GM23338 (cell line): Measurements from ENCODE around the gene CACNA1C. TPM values are rescaled to one million over a fixed set of nuclear protein-coding genes. Genes with fewer than 3 reads are reported as not detected.

Source experiments
- ATAC-seq: fragments of 200-7000 bp; cut with Tn5 transposase; 3 replicates; pipeline ENCODE4 v1.9.1; 2020
- DNase-seq: peaks from one replicate; pipeline ENCODE4 v3.0.0-alpha.2; 2015; ENCODE audit warnings: low spot score
- H2AFZ ChIP-seq: fragments of 200-600 bp; sonication (generic); 2 replicates; pipeline ENCODE4 v1.8.0; 2016; ENCODE audit warnings: antibody characterized with exemption, mild to moderate bottlenecking, moderate library complexity
- H3F3A ChIP-seq: fragments of 200-600 bp; sonication (generic); replicated peaks from 2 replicates; pipeline ENCODE4 v1.8.0; 2017; ENCODE audit warnings: antibody characterized with exemption, mixed run types, low read depth
- H3K27ac ChIP-seq: fragments of 200-600 bp; sonication (generic); 2 replicates; pipeline ENCODE4 v1.6.1; 2016; ENCODE audit warnings: low read depth
- H3K27me3 ChIP-seq: fragments of 200-600 bp; sonication (generic); 2 replicates; pipeline ENCODE4 v1.8.0; 2016; ENCODE audit warnings: mild to moderate bottlenecking, mixed run types, moderate library complexity; ENCODE audit not compliant: insufficient read depth
- H3K36me3 ChIP-seq: fragments of 200-600 bp; sonication (generic); 2 replicates; pipeline ENCODE4 v1.8.0; 2016; ENCODE audit warnings: mild to moderate bottlenecking; ENCODE audit not compliant: insufficient read depth
- H3K4me1 ChIP-seq: fragments of 200-600 bp; sonication (generic); 2 replicates; pipeline ENCODE4 v1.8.0; 2016; ENCODE audit warnings: mild to moderate bottlenecking, moderate library complexity; ENCODE audit not compliant: insufficient read depth
- H3K4me2 ChIP-seq: fragments of 200-600 bp; sonication (generic); 2 replicates; pipeline ENCODE4 v1.7.1; 2017; ENCODE audit warnings: mixed run types
- H3K4me3 ChIP-seq: fragments of 200-600 bp; sonication (generic); 2 replicates; pipeline ENCODE4 v1.6.1; 2016; ENCODE audit warnings: mixed run types
- H3K79me2 ChIP-seq: fragments of 200-600 bp; sonication (generic); replicated peaks from 2 replicates; pipeline ENCODE4 v1.8.0; 2017; ENCODE audit warnings: mild to moderate bottlenecking; ENCODE audit not compliant: insufficient read depth
- H3K9me2 ChIP-seq: fragments of 200-600 bp; sonication (generic); 2 replicates; pipeline ENCODE4 v1.8.0; 2017; ENCODE audit not compliant: insufficient read depth
- H4K20me1 ChIP-seq: fragments of 200-600 bp; sonication (generic); replicated peaks from 2 replicates; pipeline ENCODE4 v1.8.0; 2017; ENCODE audit warnings: mild to moderate bottlenecking; ENCODE audit not compliant: insufficient read depth
- H3K27ac Mint-ChIP-seq: 2 replicates; pipeline ENCODE4 v1.8.0; 2020; ENCODE audit warnings: inconsistent platforms, mild to moderate bottlenecking, moderate library complexity, mixed read lengths
- H3K27me3 Mint-ChIP-seq: 3 replicates; pipeline ENCODE4 v1.8.0; 2022; ENCODE audit warnings: low read depth, mild to moderate bottlenecking, moderate library complexity, mixed read lengths, inconsistent platforms; ENCODE audit not compliant: insufficient read depth, poor library complexity
- H3K36me3 Mint-ChIP-seq: 3 replicates; pipeline ENCODE4 v1.8.0; 2021; ENCODE audit warnings: low read depth, mild to moderate bottlenecking, inconsistent platforms, moderate library complexity, mixed read lengths
- H3K4me1 Mint-ChIP-seq: 3 replicates; pipeline ENCODE4 v1.8.0; 2020; ENCODE audit warnings: mild to moderate bottlenecking, inconsistent platforms, mixed read lengths
- H3K4me3 Mint-ChIP-seq: 3 replicates; pipeline ENCODE4 v1.8.0; 2021; ENCODE audit warnings: moderate library complexity, mild to moderate bottlenecking, inconsistent platforms, mixed read lengths
- H3K9me3 Mint-ChIP-seq: 3 replicates; pipeline ENCODE4 v1.8.0; 2020; ENCODE audit warnings: moderate library complexity, mild to moderate bottlenecking, inconsistent platforms, mixed read lengths
- CREB1 ChIP-seq: fragments of 250-450 bp; sonication (Bioruptor Pico); IDR thresholded peaks from 2 replicates; pipeline ENCODE4 v1.5.0; 2020; ENCODE audit warnings: low read depth, mild to moderate bottlenecking, moderate library complexity
- JUNB ChIP-seq: IDR thresholded peaks from one replicate; pipeline ENCODE4 v1.6.1; 2016; ENCODE audit warnings: antibody characterized with exemption; ENCODE audit not compliant: unreplicated experiment
- POLR2AphosphoS5 ChIP-seq: IDR thresholded peaks from 2 replicates; pipeline ENCODE4 v1.6.1; 2016; ENCODE audit warnings: antibody characterized with exemption, low read depth
- STAT1 ChIP-seq: IDR thresholded peaks from one replicate; pipeline ENCODE4 v1.6.1; 2016; ENCODE audit warnings: antibody characterized with exemption; ENCODE audit not compliant: unreplicated experiment
- ZNF114 ChIP-seq: fragments of 250-450 bp; sonication (Bioruptor Pico); IDR thresholded peaks from 2 replicates; pipeline ENCODE4 v1.5.0; 2020; ENCODE audit warnings: mild to moderate bottlenecking, moderate library complexity
- polyA plus RNA-seq: library from polyadenylated mRNA; unstranded; fragments of >200 nt; fragmentation: Nextera tagmentation; extraction: Ambion mirVana; gene quantifications from 2 replicates; pipeline ENCODE4 v1.2.1, GENCODE V29; 2016
- total RNA-seq: library from RNA; depleted of rRNA; stranded (reverse); fragments of >200 nt; shearing (Covaris generic); gene quantifications from 2 replicates; pipeline ENCODE4 v1.2.3, GENCODE V29; 2014
- TF ChIP-seq, protein P1 (sequence below): IDR thresholded peaks from 2 replicates; pipeline ENCODE4 v1.6.1; 2016; ENCODE audit warnings: antibody characterized with exemption
- TF ChIP-seq, protein P2 (sequence below), 2 experiments: fragments of 200-600 bp in 1 of 2; sonication (generic) in 1 of 2; conservative IDR thresholded peaks; 2 replicates each; pipeline versions ENCODE4 v1.5.1 to v1.6.1; 2016 to 2017; ENCODE audit warnings: antibody characterized with exemption in 2 of 2, low read depth in 2 of 2, mild to moderate bottlenecking in 2 of 2, moderate library complexity in 1 of 2

Gene CACNA1C
- total and polyA plus RNA-seq, 2 experiments from 2014 or later: 0.78 to 2.1 TPM

DNA sequence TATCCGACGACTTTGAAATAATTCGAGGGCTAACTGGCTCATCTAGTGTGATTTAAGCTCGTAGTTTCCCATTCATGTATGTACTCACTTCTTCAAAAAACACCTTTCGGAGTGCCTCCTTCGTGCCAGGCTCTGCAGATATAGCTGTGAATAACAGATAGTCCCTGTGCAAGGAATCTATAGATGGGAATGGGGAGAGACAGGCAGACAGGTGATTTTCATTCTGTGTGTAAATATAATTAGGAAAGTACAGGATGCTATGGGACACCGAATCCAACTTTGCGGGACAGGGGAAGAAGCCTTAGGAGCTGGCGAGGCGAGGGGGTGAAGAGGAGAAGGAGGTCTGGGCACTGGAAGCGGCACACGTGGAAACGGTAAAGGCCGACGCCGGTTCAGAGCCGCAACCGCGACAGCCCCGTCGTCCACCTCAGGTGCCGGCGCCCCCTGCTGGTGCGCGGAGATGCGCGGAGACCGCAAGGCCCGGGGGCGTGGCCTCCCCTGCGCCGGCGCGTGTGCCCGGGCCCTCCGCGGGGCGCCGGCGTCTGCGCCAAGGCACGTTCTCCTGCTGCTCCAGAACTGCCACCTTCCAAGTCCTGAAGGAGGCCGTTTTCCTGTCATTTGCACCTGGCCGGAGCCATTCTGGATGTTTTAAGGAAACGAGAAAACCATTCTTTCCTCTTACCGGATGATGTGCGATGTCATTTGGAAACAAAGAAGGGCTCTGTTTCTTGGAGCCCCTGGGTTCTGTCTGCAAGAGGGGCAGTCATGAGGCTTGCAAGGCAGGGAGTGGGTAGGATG, 18.0 kb upstream of the CACNA1C start:
- TF ChIP-seq CREB1 (CRISPR knock-in tag): peak; percentile 74
- TF ChIP-seq, protein P1, sequence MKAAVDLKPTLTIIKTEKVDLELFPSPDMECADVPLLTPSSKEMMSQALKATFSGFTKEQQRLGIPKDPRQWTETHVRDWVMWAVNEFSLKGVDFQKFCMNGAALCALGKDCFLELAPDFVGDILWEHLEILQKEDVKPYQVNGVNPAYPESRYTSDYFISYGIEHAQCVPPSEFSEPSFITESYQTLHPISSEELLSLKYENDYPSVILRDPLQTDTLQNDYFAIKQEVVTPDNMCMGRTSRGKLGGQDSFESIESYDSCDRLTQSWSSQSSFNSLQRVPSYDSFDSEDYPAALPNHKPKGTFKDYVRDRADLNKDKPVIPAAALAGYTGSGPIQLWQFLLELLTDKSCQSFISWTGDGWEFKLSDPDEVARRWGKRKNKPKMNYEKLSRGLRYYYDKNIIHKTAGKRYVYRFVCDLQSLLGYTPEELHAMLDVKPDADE: no peak
- TF ChIP-seq JUNB: no peak
- 0 out of 2 replicates have a peak, but pooled peaks have one; percentile 17 for TF ChIP-seq POLR2AphosphoS5
- TF ChIP-seq, protein P2, sequence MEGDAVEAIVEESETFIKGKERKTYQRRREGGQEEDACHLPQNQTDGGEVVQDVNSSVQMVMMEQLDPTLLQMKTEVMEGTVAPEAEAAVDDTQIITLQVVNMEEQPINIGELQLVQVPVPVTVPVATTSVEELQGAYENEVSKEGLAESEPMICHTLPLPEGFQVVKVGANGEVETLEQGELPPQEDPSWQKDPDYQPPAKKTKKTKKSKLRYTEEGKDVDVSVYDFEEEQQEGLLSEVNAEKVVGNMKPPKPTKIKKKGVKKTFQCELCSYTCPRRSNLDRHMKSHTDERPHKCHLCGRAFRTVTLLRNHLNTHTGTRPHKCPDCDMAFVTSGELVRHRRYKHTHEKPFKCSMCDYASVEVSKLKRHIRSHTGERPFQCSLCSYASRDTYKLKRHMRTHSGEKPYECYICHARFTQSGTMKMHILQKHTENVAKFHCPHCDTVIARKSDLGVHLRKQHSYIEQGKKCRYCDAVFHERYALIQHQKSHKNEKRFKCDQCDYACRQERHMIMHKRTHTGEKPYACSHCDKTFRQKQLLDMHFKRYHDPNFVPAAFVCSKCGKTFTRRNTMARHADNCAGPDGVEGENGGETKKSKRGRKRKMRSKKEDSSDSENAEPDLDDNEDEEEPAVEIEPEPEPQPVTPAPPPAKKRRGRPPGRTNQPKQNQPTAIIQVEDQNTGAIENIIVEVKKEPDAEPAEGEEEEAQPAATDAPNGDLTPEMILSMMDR (conservative IDR thresholded peaks at IDR 0.05; ENCODE audit: low read depth in 2 of 2): peak; percentile 56 to 89
- TF ChIP-seq ZNF114 (CRISPR knock-in tag): no peak
- peaks cover 11% of the 10 kb centered on the region for H3K27me3 Mint-ChIP-seq

DNA sequence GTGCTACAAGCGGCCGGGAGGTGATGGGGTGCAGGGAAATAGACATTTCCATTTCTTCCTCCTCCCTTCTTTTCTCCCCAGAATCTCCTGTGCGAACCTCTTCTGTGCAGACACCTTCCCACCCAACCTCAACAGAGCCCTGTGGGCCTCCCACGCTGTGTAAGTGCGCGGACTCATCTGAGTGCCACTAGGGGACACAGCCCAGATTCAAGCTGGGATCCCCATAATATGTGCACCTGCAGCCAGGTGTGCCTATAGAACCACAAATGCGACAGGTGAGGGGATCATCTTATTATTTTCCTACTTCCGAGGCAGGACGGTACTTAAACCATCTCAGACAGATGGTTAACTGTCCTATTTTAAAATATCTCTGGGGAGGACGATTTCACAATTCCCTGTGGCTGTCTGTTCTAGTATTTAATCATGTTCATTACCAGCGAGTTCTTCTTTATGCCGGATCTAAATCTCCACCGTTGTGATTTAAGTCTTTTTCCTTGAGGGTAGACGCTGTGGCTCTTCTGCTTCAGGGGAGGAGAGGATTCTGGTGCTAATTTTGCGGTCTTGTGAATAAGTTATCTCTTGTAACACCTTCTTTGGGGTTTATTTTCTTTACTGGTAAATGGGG, 17.2 kb upstream of the CACNA1C start:
- Histone ChIP-seq H3K4me1 (no peaks in the 10 kb centered on the region), H3K4me2 (peak overlapping the region; percentile 85), H3K4me3 (peak overlapping the region; percentile 51), H3K36me3 (no peaks in the 10 kb centered on the region), H3K79me2 (no peaks in the 10 kb centered on the region), H4K20me1 (no peaks in the 10 kb centered on the region), H3K27ac (no peak overlapping the region), H2AFZ (peak overlapping the region; percentile 99), H3F3A (0 out of 2 replicates have a peak, but pooled peaks cover 4% of the 10 kb centered on the region), H3K27me3 (peaks cover 27% of the 10 kb centered on the region), H3K9me2 (no peaks in the 10 kb centered on the region)
- H3K9me3 Mint-ChIP-seq: no peaks in the 10 kb centered on the region
- peaks cover 11% of the 10 kb centered on the region for H3K4me1 Mint-ChIP-seq
- ATAC-seq: peak; percentile 46
- peaks cover 10% of the 10 kb centered on the region for H3K27me3 Mint-ChIP-seq
- TF ChIP-seq CREB1 (CRISPR knock-in tag): no peak
- TF ChIP-seq, protein P1: no peak
- TF ChIP-seq STAT1: no peak
- H3K27ac Mint-ChIP-seq: no peak overlapping the region
- DNase-seq: no peak
- no peaks in the 10 kb centered on the region for H3K36me3 Mint-ChIP-seq
- H3K4me3 Mint-ChIP-seq: peak overlapping the region; percentile 64

More for the DNA sequence above, 18.0 kb upstream of the CACNA1C start:
- peak; percentile 94 for ATAC-seq
- H3K4me3 ChIP-seq: peak overlapping the region; percentile 51
- H3K4me1 Mint-ChIP-seq: peaks cover 11% of the 10 kb centered on the region
- H3K9me3 Mint-ChIP-seq: no peaks in the 10 kb centered on the region
- 0 out of 2 replicates have a peak, but pooled peaks cover 4% of the 10 kb centered on the region for H3F3A ChIP-seq
- H3K4me2 ChIP-seq: peak overlapping the region; percentile 85
- no peaks in the 10 kb centered on the region for H3K9me2 ChIP-seq
- H3K4me1 ChIP-seq: no peaks in the 10 kb centered on the region
- no peaks in the 10 kb centered on the region for H3K36me3 ChIP-seq
- peak overlapping the region; percentile 99 for H2AFZ ChIP-seq
- H4K20me1 ChIP-seq: no peaks in the 10 kb centered on the region
- H3K36me3 Mint-ChIP-seq: no peaks in the 10 kb centered on the region
- H3K27ac ChIP-seq: no peak overlapping the region
- peaks cover 27% of the 10 kb centered on the region for H3K27me3 ChIP-seq
- peak; percentile 95 for DNase-seq
- H3K27ac Mint-ChIP-seq: no peak overlapping the region
- H3K4me3 Mint-ChIP-seq: peak overlapping the region; percentile 64
- no peaks in the 10 kb centered on the region for H3K79me2 ChIP-seq
